Upper lobe of right lung (tissue), 1 donor: ENCODE measurements around the gene ADORA2A. TPM values are rescaled to one million over a fixed set of nuclear protein-coding genes. Genes with fewer than 3 reads are reported as not detected.

ENCODE experiments used
- ATAC-seq: fragments of 200-7000 bp; cut with Tn5 transposase; one replicate; pipeline ENCODE4 v1.9.1; 2020; ENCODE audit warnings: mild to moderate bottlenecking, moderate library complexity
- DNase-seq: peaks from one replicate; pipeline ENCODE4 v3.0.0-alpha.2; 2020
- H3K27ac ChIP-seq: fragments of 200-600 bp; one replicate; pipeline ENCODE4 v1.8.0; 2022
- H3K27me3 ChIP-seq: fragments of 200-600 bp; one replicate; pipeline ENCODE4 v1.8.0; 2022; ENCODE audit warnings: mild to moderate bottlenecking
- H3K36me3 ChIP-seq: fragments of 200-600 bp; one replicate; pipeline ENCODE4 v1.8.0; 2022
- H3K4me1 ChIP-seq: fragments of 200-600 bp; one replicate; pipeline ENCODE4 v1.8.0; 2022
- H3K4me3 ChIP-seq: fragments of 200-600 bp; one replicate; pipeline ENCODE4 v1.8.0; 2022; ENCODE audit warnings: mild to moderate bottlenecking
- H3K9me3 ChIP-seq: fragments of 200-600 bp; one replicate; pipeline ENCODE4 v1.8.0; 2022
- CTCF ChIP-seq: fragments of 200-600 bp; IDR thresholded peaks from one replicate; pipeline ENCODE4 v1.8.0; 2022; ENCODE audit warnings: antibody characterized with exemption
- intact Hi-C: fragments of 100-400 bp; cut with DNase I; formaldehyde crosslinking; loops from one replicate; pipeline ENCODE4 v1.11.0; 2022
- total RNA-seq: library from RNA; stranded (reverse); fragmentation: NEBNext Ultra II Directional; extraction: Animal tissue kit (Norgen Biotek cat#: 25700); gene quantifications from one replicate; pipeline ENCODE4 v1.2.1, GENCODE V29; 2021
- donor health status: DM: no; HTN: yes; CAD: no; lungs with severe emphysema.

ADORA2A gene
- total RNA-seq, 1 donor from 2014 or later: 17.2 TPM

GRCh38 chr22:24404561-24405275 lies 22.7 kb upstream of the ADORA2A start:
- Histone ChIP-seq H3K27me3 (no peaks in the 10 kb centered on the region), H3K4me1 (peaks cover 47% of the 10 kb centered on the region), H3K36me3 (peaks cover 7% of the 10 kb centered on the region), H3K9me3 (no peaks in the 10 kb centered on the region), H3K4me3 (no peak overlapping the region), H3K27ac (no peak overlapping the region)
- intact Hi-C loops: no loop called here
- no peak for DNase-seq
- no peak for TF ChIP-seq CTCF
- ATAC-seq: no peak

GRCh38 chr22:24405631-24406321 lies 21.6 kb upstream of the ADORA2A start:
- Histone ChIP-seq H3K4me3 (no peak overlapping the region), H3K27ac (no peak overlapping the region), H3K4me1 (peaks cover 40% of the 10 kb centered on the region), H3K27me3 (no peaks in the 10 kb centered on the region), H3K9me3 (no peaks in the 10 kb centered on the region), H3K36me3 (peaks cover 7% of the 10 kb centered on the region)
- no peak for TF ChIP-seq CTCF
- intact Hi-C loops: no loop called here
- no peak for ATAC-seq
- DNase-seq: no peak

GRCh38 chr22:24406322-24407277 lies 20.8 kb upstream of the ADORA2A start:
- Histone ChIP-seq H3K4me3 (no peak overlapping the region), H3K36me3 (peaks cover 7% of the 10 kb centered on the region), H3K4me1 (peaks cover 32% of the 10 kb centered on the region), H3K27me3 (no peaks in the 10 kb centered on the region), H3K27ac (no peak overlapping the region), H3K9me3 (no peaks in the 10 kb centered on the region)
- intact Hi-C loops: no loop called here
- TF ChIP-seq CTCF: no peak
- no peak for DNase-seq
- ATAC-seq: no peak

GRCh38 chr22:24407278-24407665 lies 20.1 kb upstream of the ADORA2A start:
- Histone ChIP-seq H3K27ac (peak overlapping the region; percentile 3), H3K9me3 (no peaks in the 10 kb centered on the region), H3K27me3 (no peaks in the 10 kb centered on the region), H3K4me1 (peaks cover 26% of the 10 kb centered on the region), H3K36me3 (peaks cover 7% of the 10 kb centered on the region), H3K4me3 (no peak overlapping the region)
- no peak for TF ChIP-seq CTCF
- no peak for ATAC-seq
- intact Hi-C loops: no loop called here
- DNase-seq: no peak

GRCh38 chr22:24407884-24408283 lies 19.5 kb upstream of the ADORA2A start:
- Histone ChIP-seq H3K27ac (peak overlapping the region; percentile 3), H3K4me3 (no peak overlapping the region), H3K9me3 (no peaks in the 10 kb centered on the region), H3K27me3 (no peaks in the 10 kb centered on the region), H3K36me3 (peaks cover 13% of the 10 kb centered on the region), H3K4me1 (peaks cover 20% of the 10 kb centered on the region)
- TF ChIP-seq CTCF: no peak
- intact Hi-C loops: no loop called here
- ATAC-seq: no peak
- no peak for DNase-seq
